ENCODE data around the gene JAK1.

DNA sequence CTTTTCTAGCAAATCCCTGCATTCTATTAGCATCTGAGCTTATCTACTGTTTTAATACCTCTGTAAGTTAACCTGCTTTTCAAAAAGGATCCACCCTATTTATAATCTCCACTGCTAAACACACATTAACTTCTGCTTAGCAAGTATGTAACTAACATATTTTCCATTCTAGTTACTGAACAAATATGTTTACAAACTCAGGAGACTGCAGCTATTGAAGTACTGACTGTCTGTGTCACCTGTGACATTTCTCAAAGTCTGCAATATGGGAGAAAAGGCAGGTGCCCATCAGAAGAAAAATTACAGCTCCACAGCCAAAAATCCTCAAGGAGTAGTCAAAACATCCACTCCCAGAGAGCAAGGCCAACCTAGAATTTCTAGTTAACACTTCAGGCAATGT is 88.3 kb downstream of the JAK1 start:
- TF ChIP-seq, protein P1, sequence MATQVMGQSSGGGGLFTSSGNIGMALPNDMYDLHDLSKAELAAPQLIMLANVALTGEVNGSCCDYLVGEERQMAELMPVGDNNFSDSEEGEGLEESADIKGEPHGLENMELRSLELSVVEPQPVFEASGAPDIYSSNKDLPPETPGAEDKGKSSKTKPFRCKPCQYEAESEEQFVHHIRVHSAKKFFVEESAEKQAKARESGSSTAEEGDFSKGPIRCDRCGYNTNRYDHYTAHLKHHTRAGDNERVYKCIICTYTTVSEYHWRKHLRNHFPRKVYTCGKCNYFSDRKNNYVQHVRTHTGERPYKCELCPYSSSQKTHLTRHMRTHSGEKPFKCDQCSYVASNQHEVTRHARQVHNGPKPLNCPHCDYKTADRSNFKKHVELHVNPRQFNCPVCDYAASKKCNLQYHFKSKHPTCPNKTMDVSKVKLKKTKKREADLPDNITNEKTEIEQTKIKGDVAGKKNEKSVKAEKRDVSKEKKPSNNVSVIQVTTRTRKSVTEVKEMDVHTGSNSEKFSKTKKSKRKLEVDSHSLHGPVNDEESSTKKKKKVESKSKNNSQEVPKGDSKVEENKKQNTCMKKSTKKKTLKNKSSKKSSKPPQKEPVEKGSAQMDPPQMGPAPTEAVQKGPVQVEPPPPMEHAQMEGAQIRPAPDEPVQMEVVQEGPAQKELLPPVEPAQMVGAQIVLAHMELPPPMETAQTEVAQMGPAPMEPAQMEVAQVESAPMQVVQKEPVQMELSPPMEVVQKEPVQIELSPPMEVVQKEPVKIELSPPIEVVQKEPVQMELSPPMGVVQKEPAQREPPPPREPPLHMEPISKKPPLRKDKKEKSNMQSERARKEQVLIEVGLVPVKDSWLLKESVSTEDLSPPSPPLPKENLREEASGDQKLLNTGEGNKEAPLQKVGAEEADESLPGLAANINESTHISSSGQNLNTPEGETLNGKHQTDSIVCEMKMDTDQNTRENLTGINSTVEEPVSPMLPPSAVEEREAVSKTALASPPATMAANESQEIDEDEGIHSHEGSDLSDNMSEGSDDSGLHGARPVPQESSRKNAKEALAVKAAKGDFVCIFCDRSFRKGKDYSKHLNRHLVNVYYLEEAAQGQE (IDR thresholded peaks at IDR 0.05; ENCODE audit: low read depth): no peak
- TF ChIP-seq RAD21 (IDR thresholded peaks at IDR 0.05; ENCODE audit: low read depth) (no peak), CREB1 (IDR thresholded peaks at IDR 0.05; ENCODE audit: low read depth) (no peak), CEBPB (IDR thresholded peaks at IDR 0.05) (no peak), EP300 (IDR thresholded peaks at IDR 0.05; ENCODE audit: borderline replicate concordance) (no peak), YY1 (IDR thresholded peaks at IDR 0.05; ENCODE audit: low read depth) (no peak), FOXM1 (IDR thresholded peaks at IDR 0.05; ENCODE audit: borderline replicate concordance, low read depth) (no peak), TAF1 (IDR thresholded peaks at IDR 0.05; ENCODE audit: low read depth) (no peak), TEAD4 (IDR thresholded peaks at IDR 0.05) (no peak)
- TF ChIP-seq, protein P2, sequence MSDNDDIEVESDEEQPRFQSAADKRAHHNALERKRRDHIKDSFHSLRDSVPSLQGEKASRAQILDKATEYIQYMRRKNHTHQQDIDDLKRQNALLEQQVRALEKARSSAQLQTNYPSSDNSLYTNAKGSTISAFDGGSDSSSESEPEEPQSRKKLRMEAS (IDR thresholded peaks at IDR 0.05): no peak

All from Ishikawa (cell line).